BE2C (cell line): ENCODE data around the gene POMP.

Experiments
- DNase-seq: peaks from one replicate; pipeline ENCODE4 v3.0.0-alpha.2; 2020
- H3K27me3 ChIP-seq: fragments of 250-450 bp; sonication (Bioruptor Pico); 2 replicates; pipeline ENCODE4 v1.5.1; 2020; ENCODE audit warnings: mild to moderate bottlenecking
- H3K36me3 ChIP-seq: fragments of 250-450 bp; sonication (Bioruptor Pico); 2 replicates; pipeline ENCODE4 v1.5.1; 2020; ENCODE audit warnings: mild to moderate bottlenecking
- H3K4me1 ChIP-seq: fragments of 250-450 bp; sonication (Bioruptor Pico); 2 replicates; pipeline ENCODE4 v1.5.1; 2020
- H3K4me3 ChIP-seq: 2 replicates; pipeline ENCODE4 v1.5.1; 2011; ENCODE audit warnings: low read depth, low read length
- H3K9me3 ChIP-seq: fragments of 250-450 bp; sonication (Bioruptor Pico); 2 replicates; pipeline ENCODE4 v1.5.1; 2020
- TF ChIP-seq, protein P1 (sequence below): IDR thresholded peaks from 2 replicates; pipeline ENCODE4 v1.5.1; 2012; ENCODE audit warnings: mild to moderate bottlenecking, low read depth, low read length

Gene POMP

DNA sequence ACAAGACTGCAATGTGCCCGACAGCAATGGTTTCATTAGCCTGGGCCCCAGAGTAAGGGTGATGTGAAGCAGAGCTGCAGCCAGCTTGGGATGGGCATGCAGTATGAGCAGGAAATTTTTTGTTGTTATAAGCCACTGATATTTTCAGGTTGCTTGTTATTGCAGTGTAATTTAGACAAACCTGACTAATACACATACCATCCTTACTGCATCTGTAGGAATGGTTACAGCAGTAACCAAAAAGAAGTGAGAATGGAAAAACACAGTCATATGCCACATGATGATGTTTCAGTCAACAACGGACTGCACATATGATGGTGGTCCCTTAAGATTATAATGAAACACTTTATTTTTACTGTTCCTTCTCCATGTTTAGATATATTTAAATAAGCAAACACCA lies 8.6 kb upstream of the POMP start:
- Histone ChIP-seq H3K36me3 (no peaks in the 10 kb centered on the region), H3K4me3 (no peak overlapping the region), H3K4me1 (no peaks in the 10 kb centered on the region), H3K27me3 (no peaks in the 10 kb centered on the region), H3K9me3 (no peaks in the 10 kb centered on the region)
- TF ChIP-seq, protein P1, sequence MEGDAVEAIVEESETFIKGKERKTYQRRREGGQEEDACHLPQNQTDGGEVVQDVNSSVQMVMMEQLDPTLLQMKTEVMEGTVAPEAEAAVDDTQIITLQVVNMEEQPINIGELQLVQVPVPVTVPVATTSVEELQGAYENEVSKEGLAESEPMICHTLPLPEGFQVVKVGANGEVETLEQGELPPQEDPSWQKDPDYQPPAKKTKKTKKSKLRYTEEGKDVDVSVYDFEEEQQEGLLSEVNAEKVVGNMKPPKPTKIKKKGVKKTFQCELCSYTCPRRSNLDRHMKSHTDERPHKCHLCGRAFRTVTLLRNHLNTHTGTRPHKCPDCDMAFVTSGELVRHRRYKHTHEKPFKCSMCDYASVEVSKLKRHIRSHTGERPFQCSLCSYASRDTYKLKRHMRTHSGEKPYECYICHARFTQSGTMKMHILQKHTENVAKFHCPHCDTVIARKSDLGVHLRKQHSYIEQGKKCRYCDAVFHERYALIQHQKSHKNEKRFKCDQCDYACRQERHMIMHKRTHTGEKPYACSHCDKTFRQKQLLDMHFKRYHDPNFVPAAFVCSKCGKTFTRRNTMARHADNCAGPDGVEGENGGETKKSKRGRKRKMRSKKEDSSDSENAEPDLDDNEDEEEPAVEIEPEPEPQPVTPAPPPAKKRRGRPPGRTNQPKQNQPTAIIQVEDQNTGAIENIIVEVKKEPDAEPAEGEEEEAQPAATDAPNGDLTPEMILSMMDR: no peak
- no peak for DNase-seq

DNA sequence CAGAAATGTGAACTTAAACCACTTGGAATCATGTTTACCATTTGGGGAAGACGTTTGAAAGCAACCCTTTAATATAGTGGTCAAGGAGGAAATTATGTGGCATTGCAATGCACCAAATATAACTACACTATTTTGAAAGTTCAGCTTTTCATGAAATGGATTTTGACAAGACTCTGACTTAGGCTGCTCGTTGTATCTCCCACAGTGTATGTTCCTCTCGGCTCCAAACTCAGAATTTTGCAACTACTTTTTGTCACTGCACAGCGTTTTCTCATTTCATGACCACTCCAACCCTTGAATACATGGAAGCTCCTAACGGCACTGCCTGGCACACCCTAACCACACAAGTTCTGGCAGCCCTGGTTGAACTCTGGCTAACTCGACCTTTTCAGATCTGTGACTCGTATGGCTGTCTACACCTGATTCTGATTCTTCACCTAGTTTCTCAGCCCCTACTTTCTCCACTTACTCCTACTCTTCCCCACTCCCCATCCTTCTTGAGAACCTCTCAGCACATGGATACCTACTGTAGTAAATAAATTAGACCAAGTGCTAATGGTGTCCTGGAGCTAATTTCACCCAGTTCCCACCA lies 7.0 kb upstream of the POMP start:
- Histone ChIP-seq H3K36me3 (no peaks in the 10 kb centered on the region), H3K4me1 (peaks cover 6% of the 10 kb centered on the region; the same call in 1 of the 2 replicates), H3K4me3 (no peak overlapping the region), H3K9me3 (no peaks in the 10 kb centered on the region), H3K27me3 (no peaks in the 10 kb centered on the region)
- DNase-seq: no peak
- TF ChIP-seq, protein P1: no peak

DNA sequence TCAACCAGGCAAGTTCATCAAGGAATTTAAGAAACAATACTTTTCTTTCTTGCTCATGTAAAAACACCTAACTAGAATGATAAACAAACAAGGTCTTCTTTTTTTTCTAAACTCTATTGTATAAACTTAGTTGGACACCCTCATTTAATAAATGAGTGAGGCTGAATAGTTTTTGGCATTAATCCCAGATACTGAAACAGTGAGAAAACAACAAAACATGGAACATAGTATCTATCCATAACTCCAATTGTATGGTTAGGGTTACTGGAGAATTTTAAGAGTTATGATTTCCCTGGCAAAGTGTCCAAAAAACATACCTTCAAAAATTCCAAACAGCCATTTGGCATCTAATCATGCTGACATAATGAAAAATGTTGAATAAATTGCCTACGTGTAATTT lies 5.8 kb upstream of the POMP start:
- peaks cover 6% of the 10 kb centered on the region; the same call in 1 of the 2 replicates for H3K4me1 ChIP-seq
- H3K4me3 ChIP-seq: no peak overlapping the region
- TF ChIP-seq, protein P1: no peak

DNA sequence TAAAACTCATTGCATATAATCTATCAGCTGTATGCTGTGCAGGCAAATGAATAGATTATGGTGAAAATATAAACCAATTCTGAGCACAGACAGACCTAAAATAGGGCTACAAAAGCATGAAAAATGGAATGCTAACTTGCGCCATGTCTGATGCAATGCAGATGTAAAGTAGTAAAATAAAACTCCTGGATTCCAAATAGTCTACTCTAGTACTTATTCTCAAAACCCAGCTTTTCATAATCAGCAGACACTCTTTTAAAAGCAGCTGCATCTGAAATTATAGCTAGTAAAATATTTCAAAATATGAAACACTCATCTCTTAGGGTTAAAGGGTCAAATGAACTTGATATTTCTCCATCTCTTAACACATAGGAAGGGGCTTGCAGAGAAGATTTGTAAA lies 4.7 kb upstream of the POMP start:
- Histone ChIP-seq H3K9me3 (no peaks in the 10 kb centered on the region), H3K4me3 (no peak overlapping the region), H3K4me1 (peaks cover 6% of the 10 kb centered on the region; the same call in 1 of the 2 replicates), H3K36me3 (peaks cover 3% of the 10 kb centered on the region; the same call in 1 of the 2 replicates), H3K27me3 (no peaks in the 10 kb centered on the region)
- TF ChIP-seq, protein P1: no peak
- no peak for DNase-seq

More for the DNA sequence above, 5.8 kb upstream of the POMP start:
- DNase-seq: no peak
- Histone ChIP-seq H3K36me3 (no peaks in the 10 kb centered on the region), H3K9me3 (no peaks in the 10 kb centered on the region), H3K27me3 (no peaks in the 10 kb centered on the region)

GRCh38 chr13:28655561-28655960 lies 3.4 kb upstream of the POMP start:
- TF ChIP-seq, protein P1: no peak
- H3K27me3 ChIP-seq: no peaks in the 10 kb centered on the region
- peaks cover 8% of the 10 kb centered on the region; the same call in 1 of the 2 replicates for H3K36me3 ChIP-seq
- H3K9me3 ChIP-seq: no peaks in the 10 kb centered on the region
- no peak for DNase-seq
- no peak overlapping the region for H3K4me3 ChIP-seq
- peaks cover 6% of the 10 kb centered on the region for H3K4me1 ChIP-seq

- DNase-seq: no peak
- Histone ChIP-seq H3K4me3 (peak overlapping the region; percentile 84), H3K9me3 (no peaks in the 10 kb centered on the region), H3K4me1 (peaks cover 6% of the 10 kb centered on the region), H3K36me3 (peaks cover 29% of the 10 kb centered on the region), H3K27me3 (no peaks in the 10 kb centered on the region)
- TF ChIP-seq, protein P1: no peak
Observed at GRCh38 chr13:28657784-28658538, 969 bp upstream of the POMP start.
